Nucleus accumbens (tissue), 56 donors: ENCODE measurements around the gene HOXC6.

Source experiments
- DNase-seq, 56 donors: peaks; one replicate each; lab custom pipeline; 2025; lab: John Stamatoyannopoulos, UW

HOXC6 gene

GRCh38 chr12:54025499-54026405 lies 2.5 kb upstream of the HOXC6 start:
- DNase-seq = no peak

- no peak for DNase-seq
Observed at GRCh38 chr12:54026640-54027441, 1.4 kb upstream of the HOXC6 start.

GRCh38 chr12:54027442-54027786 lies 826 bp upstream of the HOXC6 start:
- no peak for DNase-seq

- DNase-seq = no peak
Observed at GRCh38 chr12:54029529-54030441, 1.5 kb downstream of the HOXC6 start.

- DNase-seq = no peak
Observed at GRCh38 chr12:54030442-54030801, 2.2 kb downstream of the HOXC6 start.

- no peak for DNase-seq
Observed at GRCh38 chr12:54030889-54031471, 2.7 kb downstream of the HOXC6 start.

- DNase-seq = no peak
Observed at GRCh38 chr12:54031480-54031879, 3.2 kb downstream of the HOXC6 start.

- no peak for DNase-seq
Observed at GRCh38 chr12:54032086-54032619, 3.9 kb downstream of the HOXC6 start.

GRCh38 chr12:54032627-54033100 lies 4.4 kb downstream of the HOXC6 start, which contains the start of gene HOXC5:
HOXC5 (plus strand) TSS chr12:54033050; CDS start chr12:54033123, 73 bp downstream.
- DNase-seq = peak in 31 of 56 donors; percentile 1 to 57 (median 9)

GRCh38 chr12:54033106-54033979 lies 5.1 kb downstream of the HOXC6 start:
- DNase-seq = no peak

GRCh38 chr12:54033980-54034784 lies 5.9 kb downstream of the HOXC6 start:
- DNase-seq = no peak

- DNase-seq = no peak
Observed at GRCh38 chr12:54034785-54035310, 6.6 kb downstream of the HOXC6 start.

- DNase-seq = no peak
Observed at GRCh38 chr12:54035568-54036264, 7.5 kb downstream of the HOXC6 start.

GRCh38 chr12:54036620-54037359 lies 8.6 kb downstream of the HOXC6 start:
- no peak for DNase-seq

GRCh38 chr12:54037360-54038283 lies 9.4 kb downstream of the HOXC6 start:
- DNase-seq = no peak
